HepG2 (cell line): ENCODE results near the gene CLASP1. TPM values are rescaled to one million over a fixed set of nuclear protein-coding genes. Genes with fewer than 3 reads are reported as not detected.
A peak's percentile ranks its signal among the peaks of the same experiment; 100 is the strongest.

Experiments used
- ETV5 ChIP-seq: IDR thresholded peaks from 2 replicates; pipeline ENCODE4 v1.6.1; 2018; ENCODE audit warnings: missing biosample characterization, missing genetic modification reagents, inconsistent platforms, borderline replicate concordance
- FOXA3 ChIP-seq: IDR thresholded peaks from 2 replicates; pipeline ENCODE4 v1.6.1; 2016; ENCODE audit warnings: missing genetic modification reagents, missing compliant biosample characterization
- FOXO1 ChIP-seq: sonication (generic); formaldehyde crosslinking; IDR thresholded peaks from 2 replicates; pipeline ENCODE4 v1.4.0; 2020; ENCODE audit warnings: missing genetic modification reagents
- GATAD2A ChIP-seq: IDR thresholded peaks from 2 replicates; pipeline ENCODE4 v1.6.1; 2016
- JUN ChIP-seq: sonication (generic); formaldehyde crosslinking; IDR thresholded peaks from 2 replicates; pipeline ENCODE4 v1.4.0; 2020; ENCODE audit warnings: mild to moderate bottlenecking, missing genetic modification reagents
- KAT8 ChIP-seq: IDR thresholded peaks from 2 replicates; pipeline ENCODE4 v1.6.1; 2016; ENCODE audit warnings: missing genetic modification reagents, missing compliant biosample characterization
- MAFF ChIP-seq: IDR thresholded peaks from 2 replicates; pipeline ENCODE4 v1.6.1; 2011; ENCODE audit warnings: low read depth, low read length, improper control_type of control experiment
- MBD4 ChIP-seq: IDR thresholded peaks from 2 replicates; pipeline ENCODE4 v1.6.1; 2012; ENCODE audit warnings: low read length, inconsistent platforms, borderline replicate concordance
- NCOR1 ChIP-seq: fragments of 200-600 bp; sonication (generic); IDR thresholded peaks from 2 replicates; pipeline ENCODE4 v1.7.0; 2017; ENCODE audit warnings: antibody characterized with exemption, low read length, borderline replicate concordance
- NFKB2 ChIP-seq: sonication (generic); formaldehyde crosslinking; IDR thresholded peaks from 2 replicates; pipeline ENCODE4 v1.4.0; 2020; ENCODE audit warnings: missing genetic modification reagents, borderline replicate concordance
- RBM39 ChIP-seq: fragments of 200-400 bp; formaldehyde crosslinking; IDR thresholded peaks from one replicate; pipeline ENCODE4 v1.6.1; 2018; ENCODE audit warnings: antibody characterized with exemption, mild to moderate bottlenecking, low read depth, low read length; ENCODE audit not compliant: poor library complexity, severe bottlenecking
- SAP130 ChIP-seq: IDR thresholded peaks from 2 replicates; pipeline ENCODE4 v1.6.1; 2016; ENCODE audit warnings: low read depth
- SCMH1 ChIP-seq: sonication (generic); formaldehyde crosslinking; IDR thresholded peaks from 2 replicates; pipeline ENCODE4 v1.9.0; 2021; ENCODE audit warnings: missing genetic modification reagents, mild to moderate bottlenecking, borderline replicate concordance
- TARDBP ChIP-seq: sonication (generic); formaldehyde crosslinking; IDR thresholded peaks from 2 replicates; pipeline ENCODE4 v1.8.0; 2022; ENCODE audit warnings: mild to moderate bottlenecking, missing genetic modification reagents
- ZNF225 ChIP-seq: sonication (generic); formaldehyde crosslinking; IDR thresholded peaks from 2 replicates; pipeline ENCODE4 v1.4.0; 2020; ENCODE audit warnings: mild to moderate bottlenecking, missing genetic modification reagents
- ZNF543 ChIP-seq: sonication (generic); formaldehyde crosslinking; IDR thresholded peaks from 2 replicates; pipeline ENCODE4 v1.4.0; 2020; ENCODE audit warnings: mild to moderate bottlenecking, missing genetic modification reagents
- ZNF562 ChIP-seq: sonication (generic); formaldehyde crosslinking; IDR thresholded peaks from 2 replicates; pipeline ENCODE4 v1.8.0; 2022; ENCODE audit warnings: missing genetic modification reagents, borderline replicate concordance
- ZNF567 ChIP-seq: sonication (generic); formaldehyde crosslinking; IDR thresholded peaks from 2 replicates; pipeline ENCODE4 v1.8.1; 2023; ENCODE audit warnings: mild to moderate bottlenecking, missing genetic modification reagents, borderline replicate concordance
- polyA plus RNA-seq, 8 experiments: library from polyadenylated mRNA; depleted of rRNA in 3 of 8; stranded (reverse) in 7 of 8; unstranded in 1 of 8; fragments of >200 nt; fragmentation: Illumina TruSeq in 4 of 8; extraction: Trizol in 4 of 8; gene quantifications; 2 replicates each; pipeline versions ENCODE4 v1.2.1 to v1.2.3, GENCODE V29; 2011 to 2016; ENCODE audit warnings: low read depth in 4 of 8, missing spikeins in 1 of 8, mixed read lengths in 1 of 8; ENCODE audit not compliant: insufficient read depth in 1 of 8
- total RNA-seq, 5 experiments: library from RNA; depleted of rRNA; stranded (reverse); fragments of >200 nt; fragmentation: Illumina TruSeq; extraction: Trizol; gene quantifications; 2 replicates each; pipeline ENCODE4 v1.2.3, GENCODE V29; 2016; ENCODE audit warnings: low read depth in 1 of 5
- TF ChIP-seq, protein P1 (sequence below): sonication (generic); formaldehyde crosslinking; IDR thresholded peaks from 2 replicates; pipeline ENCODE4 v1.4.0; 2020; ENCODE audit warnings: missing genetic modification reagents
- TF ChIP-seq, protein P2 (sequence below), 2 experiments: sonication (generic) in 1 of 2; formaldehyde crosslinking in 1 of 2; IDR thresholded peaks; 2 replicates each; pipeline versions ENCODE4 v1.4.0 to v1.6.1; 2018 to 2020; ENCODE audit warnings: missing genetic modification reagents in 2 of 2, borderline replicate concordance in 1 of 2, low read depth in 1 of 2, mild to moderate bottlenecking in 1 of 2, missing biosample characterization in 1 of 2
- TF ChIP-seq, protein P3 (sequence below): sonication (generic); formaldehyde crosslinking; IDR thresholded peaks from 2 replicates; pipeline ENCODE4 v1.5.1; 2020; ENCODE audit warnings: mild to moderate bottlenecking, missing genetic modification reagents, moderate library complexity
- TF ChIP-seq, protein P4 (sequence below): sonication (generic); formaldehyde crosslinking; conservative IDR thresholded peaks from 2 replicates; pipeline ENCODE4 v1.4.0; 2020; ENCODE audit warnings: missing genetic modification reagents

Gene CLASP1
- total and polyA plus RNA-seq, 2 of the 13 experiments (the other 11 are each of a cell fraction or from before 2014, with no cell fraction given) = 11.7 to 47.9 TPM

DNA sequence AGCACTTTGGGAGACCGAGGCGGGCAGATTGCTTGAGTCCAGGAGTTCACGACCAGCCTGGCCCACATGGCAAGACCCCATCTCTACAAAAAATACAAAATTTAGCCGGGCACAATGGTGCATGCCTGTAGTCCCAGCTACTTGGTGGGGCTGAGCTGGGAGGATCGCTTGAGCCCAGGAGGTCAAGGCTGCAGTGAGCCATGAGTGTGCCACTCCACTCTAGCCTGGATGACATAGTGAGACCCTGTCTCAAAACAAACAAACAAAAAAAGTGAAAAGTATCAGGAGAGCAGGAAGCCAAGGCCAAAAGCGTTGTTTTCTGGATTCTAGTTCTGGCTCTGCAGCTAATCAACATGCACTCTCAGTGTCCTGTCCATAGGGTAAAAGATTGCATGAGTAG lies 10.7 kb upstream of the CLASP1 start (continued):
- no peak for TF ChIP-seq KAT8 (CRISPR knock-in tag)
- TF ChIP-seq, protein P1, sequence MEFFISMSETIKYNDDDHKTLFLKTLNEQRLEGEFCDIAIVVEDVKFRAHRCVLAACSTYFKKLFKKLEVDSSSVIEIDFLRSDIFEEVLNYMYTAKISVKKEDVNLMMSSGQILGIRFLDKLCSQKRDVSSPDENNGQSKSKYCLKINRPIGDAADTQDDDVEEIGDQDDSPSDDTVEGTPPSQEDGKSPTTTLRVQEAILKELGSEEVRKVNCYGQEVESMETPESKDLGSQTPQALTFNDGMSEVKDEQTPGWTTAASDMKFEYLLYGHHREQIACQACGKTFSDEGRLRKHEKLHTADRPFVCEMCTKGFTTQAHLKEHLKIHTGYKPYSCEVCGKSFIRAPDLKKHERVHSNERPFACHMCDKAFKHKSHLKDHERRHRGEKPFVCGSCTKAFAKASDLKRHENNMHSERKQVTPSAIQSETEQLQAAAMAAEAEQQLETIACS = no peak
- peak; percentile 67 for TF ChIP-seq FOXA3 (CRISPR knock-in tag)
- TF ChIP-seq JUN (CRISPR knock-in tag) = peak; percentile 52; the same call in 1 of the 2 replicates
- no peak for TF ChIP-seq NFKB2
- TF ChIP-seq ZNF562 (CRISPR knock-in tag) = no peak
- TF ChIP-seq ZNF225 (CRISPR knock-in tag) = no peak
- TF ChIP-seq, protein P2, sequence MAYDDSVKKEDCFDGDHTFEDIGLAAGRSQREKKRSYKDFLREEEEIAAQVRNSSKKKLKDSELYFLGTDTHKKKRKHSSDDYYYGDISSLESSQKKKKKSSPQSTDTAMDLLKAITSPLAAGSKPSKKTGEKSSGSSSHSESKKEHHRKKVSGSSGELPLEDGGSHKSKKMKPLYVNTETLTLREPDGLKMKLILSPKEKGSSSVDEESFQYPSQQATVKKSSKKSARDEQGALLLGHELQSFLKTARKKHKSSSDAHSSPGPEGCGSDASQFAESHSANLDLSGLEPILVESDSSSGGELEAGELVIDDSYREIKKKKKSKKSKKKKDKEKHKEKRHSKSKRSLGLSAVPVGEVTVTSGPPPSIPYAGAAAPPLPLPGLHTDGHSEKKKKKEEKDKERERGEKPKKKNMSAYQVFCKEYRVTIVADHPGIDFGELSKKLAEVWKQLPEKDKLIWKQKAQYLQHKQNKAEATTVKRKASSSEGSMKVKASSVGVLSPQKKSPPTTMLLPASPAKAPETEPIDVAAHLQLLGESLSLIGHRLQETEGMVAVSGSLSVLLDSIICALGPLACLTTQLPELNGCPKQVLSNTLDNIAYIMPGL (CRISPR knock-in tag; IDR thresholded peaks at IDR 0.05; ENCODE audit: borderline replicate concordance in 1 of 2, low read depth in 1 of 2) = no peak
- peak; percentile 28; the same call in 1 of the 2 replicates for TF ChIP-seq TARDBP (CRISPR knock-in tag)
- TF ChIP-seq FOXO1 (CRISPR knock-in tag) = peak; percentile 74; the same call in 1 of the 2 replicates
- TF ChIP-seq, protein P3, sequence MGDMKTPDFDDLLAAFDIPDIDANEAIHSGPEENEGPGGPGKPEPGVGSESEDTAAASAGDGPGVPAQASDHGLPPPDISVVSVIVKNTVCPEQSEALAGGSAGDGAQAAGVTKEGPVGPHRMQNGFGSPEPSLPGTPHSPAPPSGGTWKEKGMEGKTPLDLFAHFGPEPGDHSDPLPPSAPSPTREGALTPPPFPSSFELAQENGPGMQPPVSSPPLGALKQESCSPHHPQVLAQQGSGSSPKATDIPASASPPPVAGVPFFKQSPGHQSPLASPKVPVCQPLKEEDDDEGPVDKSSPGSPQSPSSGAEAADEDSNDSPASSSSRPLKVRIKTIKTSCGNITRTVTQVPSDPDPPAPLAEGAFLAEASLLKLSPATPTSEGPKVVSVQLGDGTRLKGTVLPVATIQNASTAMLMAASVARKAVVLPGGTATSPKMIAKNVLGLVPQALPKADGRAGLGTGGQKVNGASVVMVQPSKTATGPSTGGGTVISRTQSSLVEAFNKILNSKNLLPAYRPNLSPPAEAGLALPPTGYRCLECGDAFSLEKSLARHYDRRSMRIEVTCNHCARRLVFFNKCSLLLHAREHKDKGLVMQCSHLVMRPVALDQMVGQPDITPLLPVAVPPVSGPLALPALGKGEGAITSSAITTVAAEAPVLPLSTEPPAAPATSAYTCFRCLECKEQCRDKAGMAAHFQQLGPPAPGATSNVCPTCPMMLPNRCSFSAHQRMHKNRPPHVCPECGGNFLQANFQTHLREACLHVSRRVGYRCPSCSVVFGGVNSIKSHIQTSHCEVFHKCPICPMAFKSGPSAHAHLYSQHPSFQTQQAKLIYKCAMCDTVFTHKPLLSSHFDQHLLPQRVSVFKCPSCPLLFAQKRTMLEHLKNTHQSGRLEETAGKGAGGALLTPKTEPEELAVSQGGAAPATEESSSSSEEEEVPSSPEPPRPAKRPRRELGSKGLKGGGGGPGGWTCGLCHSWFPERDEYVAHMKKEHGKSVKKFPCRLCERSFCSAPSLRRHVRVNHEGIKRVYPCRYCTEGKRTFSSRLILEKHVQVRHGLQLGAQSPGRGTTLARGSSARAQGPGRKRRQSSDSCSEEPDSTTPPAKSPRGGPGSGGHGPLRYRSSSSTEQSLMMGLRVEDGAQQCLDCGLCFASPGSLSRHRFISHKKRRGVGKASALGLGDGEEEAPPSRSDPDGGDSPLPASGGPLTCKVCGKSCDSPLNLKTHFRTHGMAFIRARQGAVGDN (CRISPR knock-in tag) = peak; percentile 53
- no peak for TF ChIP-seq ZNF567
- TF ChIP-seq ZNF543 (CRISPR knock-in tag) = no peak
- TF ChIP-seq RBM39 = no peak
- TF ChIP-seq, protein P4, sequence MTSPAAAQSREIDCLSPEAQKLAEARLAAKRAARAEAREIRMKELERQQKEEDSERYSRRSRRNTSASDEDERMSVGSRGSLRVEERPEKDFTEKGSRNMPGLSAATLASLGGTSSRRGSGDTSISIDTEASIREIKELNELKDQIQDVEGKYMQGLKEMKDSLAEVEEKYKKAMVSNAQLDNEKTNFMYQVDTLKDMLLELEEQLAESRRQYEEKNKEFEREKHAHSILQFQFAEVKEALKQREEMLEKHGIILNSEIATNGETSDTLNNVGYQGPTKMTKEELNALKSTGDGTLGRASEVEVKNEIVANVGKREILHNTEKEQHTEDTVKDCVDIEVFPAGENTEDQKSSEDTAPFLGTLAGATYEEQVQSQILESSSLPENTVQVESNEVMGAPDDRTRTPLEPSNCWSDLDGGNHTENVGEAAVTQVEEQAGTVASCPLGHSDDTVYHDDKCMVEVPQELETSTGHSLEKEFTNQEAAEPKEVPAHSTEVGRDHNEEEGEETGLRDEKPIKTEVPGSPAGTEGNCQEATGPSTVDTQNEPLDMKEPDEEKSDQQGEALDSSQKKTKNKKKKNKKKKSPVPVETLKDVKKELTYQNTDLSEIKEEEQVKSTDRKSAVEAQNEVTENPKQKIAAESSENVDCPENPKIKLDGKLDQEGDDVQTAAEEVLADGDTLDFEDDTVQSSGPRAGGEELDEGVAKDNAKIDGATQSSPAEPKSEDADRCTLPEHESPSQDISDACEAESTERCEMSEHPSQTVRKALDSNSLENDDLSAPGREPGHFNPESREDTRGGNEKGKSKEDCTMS (CRISPR knock-in tag) = no peak
- TF ChIP-seq SAP130 = peak; percentile 69
- no peak for TF ChIP-seq MBD4
- TF ChIP-seq MAFF = no peak
- TF ChIP-seq NCOR1 = no peak
- peak; percentile 16; the same call in 1 of the 2 replicates for TF ChIP-seq ETV5 (CRISPR knock-in tag)
- TF ChIP-seq SCMH1 = no peak
- peak; percentile 67 for TF ChIP-seq GATAD2A
